Trophoblast cell (in vitro differentiated cells and primary cell): Measurements from ENCODE around the gene ANKRD13A.
A peak's percentile ranks its signal among the peaks of the same experiment; 100 is the strongest.

ENCODE experiments used
- DNase-seq, 2 donors: peaks; one replicate each; pipeline ENCODE4 v3.0.0-alpha.2; 2016
- H2AFZ ChIP-seq: 2 replicates; pipeline ENCODE4 v1.6.1; 2013; ENCODE audit warnings: low read length, moderate library complexity, mild to moderate bottlenecking; ENCODE audit not compliant: insufficient read depth, poor library complexity
- H2AK5ac ChIP-seq: 2 replicates; pipeline ENCODE4 v1.6.1; 2013; ENCODE audit warnings: mild to moderate bottlenecking, low read length
- H2BK120ac ChIP-seq: 2 replicates; pipeline ENCODE4 v1.6.1; 2013; ENCODE audit warnings: low read length, mild to moderate bottlenecking, moderate library complexity; ENCODE audit not compliant: insufficient read depth, poor library complexity
- H2BK12ac ChIP-seq: 2 replicates; pipeline ENCODE4 v1.6.1; 2013; ENCODE audit warnings: mild to moderate bottlenecking, low read length, moderate library complexity
- H2BK5ac ChIP-seq: 2 replicates; pipeline ENCODE4 v1.6.1; 2013; ENCODE audit warnings: low read length, low read depth, moderate library complexity, mild to moderate bottlenecking; ENCODE audit not compliant: poor library complexity
- H3K14ac ChIP-seq: 2 replicates; pipeline ENCODE4 v1.6.1; 2013; ENCODE audit warnings: mild to moderate bottlenecking, low read length
- H3K18ac ChIP-seq: 2 replicates; pipeline ENCODE4 v1.6.1; 2013; ENCODE audit warnings: mild to moderate bottlenecking, low read length
- H3K23ac ChIP-seq: 2 replicates; pipeline ENCODE4 v1.6.1; 2013; ENCODE audit warnings: low read length
- H3K27ac ChIP-seq: 2 replicates; pipeline ENCODE4 v1.5.1; 2013; ENCODE audit warnings: low read depth, mild to moderate bottlenecking, inconsistent platforms, low read length, moderate library complexity
- H3K27me3 ChIP-seq: 2 replicates; pipeline ENCODE4 v1.6.1; 2013; ENCODE audit warnings: inconsistent platforms, mild to moderate bottlenecking, low read length, moderate library complexity; ENCODE audit not compliant: insufficient read depth
- H3K36me3 ChIP-seq, 2 experiments: 1 replicate in 1 of 2; 2 replicates in 1 of 2; pipeline ENCODE4 v1.6.1; 2013; ENCODE audit warnings: low read length in 2 of 2, mild to moderate bottlenecking in 2 of 2, moderate library complexity in 1 of 2; ENCODE audit not compliant: insufficient read depth in 2 of 2, control insufficient read depth in 1 of 2
- H3K4ac ChIP-seq: 2 replicates; pipeline ENCODE4 v1.6.1; 2013; ENCODE audit warnings: low read depth, mild to moderate bottlenecking, low read length, moderate library complexity
- H3K4me1 ChIP-seq, 2 experiments: 1 replicate in 1 of 2; 2 replicates in 1 of 2; pipeline ENCODE4 v1.6.1; 2013; ENCODE audit warnings: low read length in 2 of 2, mild to moderate bottlenecking in 2 of 2, moderate library complexity in 1 of 2; ENCODE audit not compliant: insufficient read depth in 2 of 2, control insufficient read depth in 1 of 2
- H3K4me2 ChIP-seq: 2 replicates; pipeline ENCODE4 v1.6.1; 2013; ENCODE audit warnings: inconsistent platforms, mild to moderate bottlenecking, low read length, moderate library complexity
- H3K4me3 ChIP-seq: 2 replicates; pipeline ENCODE4 v1.5.1; 2013; ENCODE audit warnings: mild to moderate bottlenecking, low read depth, low read length, inconsistent platforms
- H3K79me1 ChIP-seq: one replicate; pipeline ENCODE4 v1.6.1; 2013; ENCODE audit warnings: low read length
- H3K79me2 ChIP-seq: 2 replicates; pipeline ENCODE4 v1.6.1; 2013; ENCODE audit warnings: low read length, mild to moderate bottlenecking; ENCODE audit not compliant: control insufficient read depth, insufficient read depth, poor library complexity
- H3K9ac ChIP-seq: 2 replicates; pipeline ENCODE4 v1.6.1; 2013; ENCODE audit warnings: mild to moderate bottlenecking, low read length
- H3K9me3 ChIP-seq: 2 replicates; pipeline ENCODE4 v1.6.1; 2013; ENCODE audit warnings: low read depth, mild to moderate bottlenecking, control low read depth, inconsistent platforms, low read length; ENCODE audit not compliant: insufficient read depth
- H4K12ac ChIP-seq: 2 replicates; pipeline ENCODE4 v1.6.1; 2013; ENCODE audit warnings: low read depth, mild to moderate bottlenecking, low read length, moderate library complexity
- H4K8ac ChIP-seq: 2 replicates; pipeline ENCODE4 v1.6.1; 2013; ENCODE audit warnings: low read depth, mild to moderate bottlenecking, low read length, moderate library complexity
- H4K91ac ChIP-seq: one replicate; pipeline ENCODE4 v1.6.1; 2013; ENCODE audit warnings: low read depth, mild to moderate bottlenecking, low read length, moderate library complexity
- WGBS: extraction: QIAGEN DNeasy Blood & Tissue Kit; methylation state at CpG from one replicate; pipeline ENCODE4 v1.1.7; 2013; ENCODE audit warnings: missing lambda C conversion rate; ENCODE audit not compliant: insufficient read length, insufficient coverage; ENCODE audit errors: extremely low coverage; 5-methylcytosine and 5-hydroxymethylcytosine counted together

Gene ANKRD13A

DNA sequence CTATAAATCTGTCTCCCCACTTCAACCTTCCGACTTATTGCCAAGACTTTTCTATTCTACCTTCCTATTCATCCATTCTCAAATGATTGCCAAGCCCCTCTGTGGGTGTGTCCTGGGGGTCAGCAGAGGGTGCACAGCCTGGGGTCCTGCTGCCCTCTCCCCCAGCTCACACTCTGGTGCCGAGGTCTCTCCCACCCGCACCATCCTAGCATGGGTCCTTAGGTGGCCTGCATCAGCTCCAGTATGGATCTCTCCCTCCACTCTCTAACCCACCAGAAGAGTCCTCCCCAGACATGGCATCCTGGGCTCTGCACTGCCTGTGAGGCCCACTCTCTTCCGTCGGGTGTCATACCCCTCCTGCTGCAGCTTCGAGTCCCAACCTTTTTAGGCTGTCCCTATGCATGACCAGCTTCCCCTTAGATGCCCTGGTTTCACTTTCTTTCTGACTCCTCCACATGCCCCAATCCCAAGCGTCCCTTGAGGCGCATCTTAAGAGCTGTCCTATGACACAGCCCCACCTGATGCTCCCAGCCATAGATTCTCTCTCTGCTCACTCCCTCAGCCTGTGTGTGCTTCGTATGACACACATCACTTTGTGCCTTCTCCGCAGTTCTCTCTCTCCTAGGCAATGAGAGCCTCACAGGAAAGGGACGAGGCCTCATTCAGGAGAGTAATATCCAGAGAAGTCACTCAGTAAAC lies 46.9 kb upstream of the ANKRD13A start:
- Histone ChIP-seq H3K23ac (no peak overlapping the region), H3K14ac (no peak overlapping the region), H3K27ac (no peak overlapping the region), H3K4me2 (no peak overlapping the region), H4K91ac (no peak overlapping the region), H3K79me2 (no peaks in the 10 kb centered on the region), H3K9ac (no peak overlapping the region), H4K8ac (no peak overlapping the region), H3K36me3 (peaks cover 21 to 31% of the 10 kb centered on the region in 2 experiments), H2AFZ (no peak overlapping the region), H2BK120ac (no peak overlapping the region), H3K9me3 (no peaks in the 10 kb centered on the region), H3K4me1 (peaks cover 0 to 3% of the 10 kb centered on the region in 2 experiments), H3K4me3 (no peak overlapping the region), H2BK12ac (no peak overlapping the region), H2BK5ac (no peak overlapping the region), H3K27me3 (no peaks in the 10 kb centered on the region), H3K4ac (no peak overlapping the region), H3K18ac (no peak overlapping the region), H2AK5ac (no peak overlapping the region), H4K12ac (no peak overlapping the region), H3K79me1 (no peaks in the 10 kb centered on the region)
- WGBS, result no CpG with 5 or more reads among the region's 11 CpGs
- DNase-seq, result peak; percentile 35 to 49

DNA sequence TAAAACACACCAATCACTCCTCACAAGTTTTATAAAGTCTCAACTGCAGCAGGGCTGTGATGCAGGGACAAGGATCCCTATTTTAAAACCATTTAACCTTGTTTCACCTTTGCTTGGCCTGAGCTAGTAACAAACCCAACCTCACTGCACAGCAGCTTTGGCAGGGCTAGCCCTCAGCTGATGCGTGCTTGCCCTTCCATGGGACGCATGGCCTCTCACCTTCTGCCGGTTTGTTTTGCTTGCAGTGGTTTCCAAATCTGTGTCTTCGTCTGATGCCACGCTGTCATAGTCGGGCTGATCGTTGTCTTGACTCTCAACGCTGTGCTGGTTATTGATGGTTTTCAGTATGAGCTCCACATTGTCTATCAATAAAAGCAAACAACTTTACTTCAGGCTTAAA lies 46.4 kb upstream of the ANKRD13A start:
- Histone ChIP-seq H3K4me1 (peaks cover 0 to 3% of the 10 kb centered on the region in 2 experiments), H3K36me3 (peaks cover 21 to 31% of the 10 kb centered on the region in 2 experiments), H4K8ac (no peak overlapping the region), H3K9ac (no peak overlapping the region), H3K4me3 (no peak overlapping the region), H3K23ac (no peak overlapping the region), H3K79me1 (no peaks in the 10 kb centered on the region), H3K27me3 (no peaks in the 10 kb centered on the region), H3K9me3 (no peaks in the 10 kb centered on the region), H3K14ac (no peak overlapping the region), H3K4me2 (no peak overlapping the region), H2AK5ac (no peak overlapping the region), H3K4ac (no peak overlapping the region), H3K79me2 (no peaks in the 10 kb centered on the region), H4K12ac (no peak overlapping the region), H4K91ac (no peak overlapping the region), H2AFZ (no peak overlapping the region), H2BK12ac (no peak overlapping the region), H3K27ac (no peak overlapping the region), H2BK5ac (no peak overlapping the region), H2BK120ac (no peak overlapping the region), H3K18ac (no peak overlapping the region)
- WGBS, result no CpG with 5 or more reads among the region's 8 CpGs
- peak in 1 of 2 donors; percentile 22 for DNase-seq

DNA sequence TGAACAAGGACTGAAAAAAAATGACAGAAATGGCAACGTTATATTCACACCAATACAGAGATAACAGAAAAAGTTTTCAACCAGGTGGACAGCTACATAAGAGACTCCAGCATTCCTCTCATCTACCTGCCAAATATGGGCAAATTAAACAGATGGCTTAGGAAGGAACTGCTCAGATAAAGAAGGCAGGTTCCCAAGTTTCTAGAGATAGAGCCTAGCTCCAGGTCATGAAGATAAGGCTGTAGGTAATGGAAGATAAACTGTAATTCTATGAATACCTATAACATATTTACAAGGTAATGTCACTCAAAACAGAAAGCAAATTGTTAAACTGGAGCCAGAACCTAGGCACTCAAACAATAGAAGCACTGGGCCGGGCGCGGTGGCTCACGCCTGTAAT lies 45.6 kb upstream of the ANKRD13A start:
- Histone ChIP-seq H3K9ac (no peak overlapping the region), H3K4me1 (peaks cover 0 to 3% of the 10 kb centered on the region in 2 experiments), H3K4me3 (no peak overlapping the region), H3K36me3 (peaks cover 18 to 27% of the 10 kb centered on the region in 2 experiments), H2AFZ (no peak overlapping the region), H4K12ac (no peak overlapping the region), H3K18ac (no peak overlapping the region), H2BK12ac (no peak overlapping the region), H2AK5ac (no peak overlapping the region), H3K79me2 (no peaks in the 10 kb centered on the region), H4K91ac (no peak overlapping the region), H3K23ac (no peak overlapping the region), H3K27me3 (no peaks in the 10 kb centered on the region), H2BK120ac (no peak overlapping the region), H3K9me3 (no peaks in the 10 kb centered on the region), H3K4ac (no peak overlapping the region), H4K8ac (no peak overlapping the region), H3K14ac (no peak overlapping the region), H3K27ac (no peak overlapping the region), H2BK5ac (no peak overlapping the region), H3K79me1 (no peaks in the 10 kb centered on the region), H3K4me2 (no peak overlapping the region)
- DNase-seq, result peak; percentile 76 to 92
- WGBS, result no CpG with 5 or more reads among the region's 5 CpGs

DNA sequence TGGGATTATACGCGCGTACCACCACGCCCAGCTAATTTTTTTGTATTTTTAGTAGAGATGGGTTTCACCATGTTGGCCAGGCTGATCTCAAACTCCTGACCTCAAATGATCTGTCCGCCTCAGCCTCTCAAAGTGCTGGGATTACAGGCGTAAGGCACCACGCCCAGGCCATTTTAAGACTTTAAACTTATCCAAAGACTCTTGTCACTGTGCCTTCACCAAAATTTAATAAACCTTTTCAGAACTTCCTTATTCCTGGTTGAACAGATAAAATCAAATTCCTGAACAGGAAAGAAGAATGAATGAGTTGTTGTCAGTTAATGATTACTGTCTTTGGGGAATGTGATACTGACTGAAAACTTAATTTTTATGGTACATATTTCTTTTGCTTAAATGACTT lies 40.9 kb upstream of the ANKRD13A start:
- H2BK5ac ChIP-seq, result no peak overlapping the region
- no peak overlapping the region for H3K4me3 ChIP-seq
- H3K18ac ChIP-seq, result no peak overlapping the region
- H2AK5ac ChIP-seq, result no peak overlapping the region
- no peak overlapping the region for H2BK12ac ChIP-seq
- H3K9me3 ChIP-seq, result no peaks in the 10 kb centered on the region
- no peak overlapping the region for H3K14ac ChIP-seq
- no peak for DNase-seq
- H3K4ac ChIP-seq, result no peak overlapping the region
- no peak overlapping the region for H3K9ac ChIP-seq
- no peak overlapping the region for H4K8ac ChIP-seq
- no peaks in the 10 kb centered on the region for H3K79me2 ChIP-seq
- no peak overlapping the region for H3K4me2 ChIP-seq
- peaks cover 7 to 11% of the 10 kb centered on the region in 2 experiments for H3K36me3 ChIP-seq
- no peaks in the 10 kb centered on the region for H3K27me3 ChIP-seq
- H3K4me1 ChIP-seq, result no peaks in the 10 kb centered on the region
- no peak overlapping the region for H3K27ac ChIP-seq
- no peak overlapping the region for H2AFZ ChIP-seq
- no peak overlapping the region for H4K91ac ChIP-seq
- no CpG with 5 or more reads among the region's 7 CpGs for WGBS
- no peak overlapping the region for H2BK120ac ChIP-seq
- no peak overlapping the region for H3K23ac ChIP-seq
- H4K12ac ChIP-seq, result no peak overlapping the region
- H3K79me1 ChIP-seq, result no peaks in the 10 kb centered on the region
